Measurements from ENCODE around the gene PTPRK.

Gene PTPRK

DNA sequence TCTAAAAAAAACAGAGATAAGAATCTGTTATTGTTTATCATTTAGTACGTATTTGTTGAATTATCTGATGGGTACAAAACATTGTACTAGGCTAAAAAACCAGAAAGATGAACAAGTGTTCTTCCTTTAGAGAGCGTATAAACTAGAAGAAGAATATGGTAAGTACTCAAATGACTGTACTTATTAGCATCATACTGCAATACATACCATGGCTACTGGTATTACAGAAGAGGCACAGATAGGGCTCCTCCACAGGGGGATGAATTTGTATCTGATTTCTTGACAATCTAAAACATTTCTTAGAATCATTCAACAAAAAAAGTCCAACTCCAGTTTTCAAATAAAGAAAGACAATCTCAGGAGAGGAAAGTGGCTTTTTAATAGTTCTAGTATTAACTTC lies 501.6 kb downstream of the PTPRK start:
- DNase-seq (ENCODE audit: extremely low spot score): no peak
- ChIA-PET CTCF (no interaction called here), POLR2A (no interaction called here)
- TF ChIP-seq, protein P1, sequence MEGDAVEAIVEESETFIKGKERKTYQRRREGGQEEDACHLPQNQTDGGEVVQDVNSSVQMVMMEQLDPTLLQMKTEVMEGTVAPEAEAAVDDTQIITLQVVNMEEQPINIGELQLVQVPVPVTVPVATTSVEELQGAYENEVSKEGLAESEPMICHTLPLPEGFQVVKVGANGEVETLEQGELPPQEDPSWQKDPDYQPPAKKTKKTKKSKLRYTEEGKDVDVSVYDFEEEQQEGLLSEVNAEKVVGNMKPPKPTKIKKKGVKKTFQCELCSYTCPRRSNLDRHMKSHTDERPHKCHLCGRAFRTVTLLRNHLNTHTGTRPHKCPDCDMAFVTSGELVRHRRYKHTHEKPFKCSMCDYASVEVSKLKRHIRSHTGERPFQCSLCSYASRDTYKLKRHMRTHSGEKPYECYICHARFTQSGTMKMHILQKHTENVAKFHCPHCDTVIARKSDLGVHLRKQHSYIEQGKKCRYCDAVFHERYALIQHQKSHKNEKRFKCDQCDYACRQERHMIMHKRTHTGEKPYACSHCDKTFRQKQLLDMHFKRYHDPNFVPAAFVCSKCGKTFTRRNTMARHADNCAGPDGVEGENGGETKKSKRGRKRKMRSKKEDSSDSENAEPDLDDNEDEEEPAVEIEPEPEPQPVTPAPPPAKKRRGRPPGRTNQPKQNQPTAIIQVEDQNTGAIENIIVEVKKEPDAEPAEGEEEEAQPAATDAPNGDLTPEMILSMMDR (IDR thresholded peaks at IDR 0.05; ENCODE audit: control extremely low read depth, extremely low read depth, low read depth, missing control alignments): no peak

DNA sequence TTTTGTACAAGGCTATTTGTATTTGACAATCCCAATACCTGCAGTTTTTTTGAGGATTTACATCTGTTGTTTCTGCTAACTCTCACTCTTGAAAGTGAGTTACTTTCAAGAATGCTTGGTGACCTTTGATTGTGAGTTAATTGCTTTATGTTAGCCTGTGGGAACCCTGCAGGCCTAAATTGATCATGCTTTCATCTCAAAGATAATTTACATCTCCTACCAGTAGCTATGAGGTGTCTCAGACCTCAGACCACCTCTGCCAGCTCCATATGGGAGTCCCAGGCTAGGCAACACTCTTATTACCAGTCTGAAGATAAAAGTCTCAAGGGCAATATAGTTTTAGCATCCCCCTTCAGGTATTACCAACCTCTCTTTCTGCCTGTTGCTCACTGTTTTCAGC lies 503.1 kb downstream of the PTPRK start:
- DNase-seq (ENCODE audit: extremely low spot score): no peak
- POLR2A ChIA-PET: no interaction called here
- CTCF ChIA-PET: interaction anchor here (1.0 to 1.1 kb wide), 2 partner anchors 8 to 12 kb away, joined by 3 read pairs; no protein-coding TSS in a partner anchor
- TF ChIP-seq, protein P1 (IDR thresholded peaks at IDR 0.05; ENCODE audit: control extremely low read depth, extremely low read depth, low read depth, missing control alignments): no peak

DNA sequence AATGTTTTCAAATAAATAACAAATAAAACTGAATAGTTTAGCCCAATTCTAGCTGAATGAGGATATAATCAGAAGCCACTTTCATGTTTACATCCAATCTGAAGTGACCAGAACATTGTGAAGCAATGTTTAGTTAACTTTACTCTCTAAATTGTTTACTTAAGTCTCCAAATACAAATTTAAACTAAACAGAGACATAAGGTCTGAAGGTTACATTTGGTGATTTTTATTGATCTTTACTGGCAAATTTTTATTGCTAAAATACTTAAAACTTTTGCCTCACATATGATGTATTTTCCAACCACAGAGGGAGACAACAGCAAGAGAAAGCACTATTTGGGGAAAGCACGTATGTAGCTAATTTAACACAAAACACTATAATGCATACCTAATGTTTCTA lies 512.7 kb downstream of the PTPRK start:
- DNase-seq (ENCODE audit: extremely low spot score): no peak
- CTCF ChIA-PET: no interaction called here
- TF ChIP-seq, protein P1 (IDR thresholded peaks at IDR 0.05; ENCODE audit: control extremely low read depth, extremely low read depth, low read depth, missing control alignments): no peak
- POLR2A ChIA-PET: no interaction called here

DNA sequence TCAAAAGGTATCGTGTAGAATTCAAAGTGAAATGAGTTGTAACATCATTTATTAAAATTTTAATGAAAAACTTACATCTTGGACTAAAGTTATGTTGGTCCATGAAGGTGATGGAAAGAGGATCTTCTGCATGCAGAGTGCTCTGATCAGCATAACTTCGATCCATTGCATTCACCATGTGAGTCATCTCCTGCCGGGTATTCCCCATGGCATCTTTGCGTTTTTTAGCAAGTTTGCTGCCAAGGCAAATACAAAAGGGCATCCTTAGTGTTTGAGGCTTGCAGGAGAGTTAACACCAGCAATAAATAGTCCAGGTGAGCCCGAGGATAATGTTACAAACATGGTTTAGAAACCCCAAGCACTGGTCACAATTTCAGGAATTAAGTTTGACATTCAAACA lies 515.4 kb downstream of the PTPRK start:
- ChIA-PET CTCF (interaction anchor here (1.2 to 1.6 kb wide), 3 partner anchors 8 to 51 kb away, joined by 3 to 4 read pairs (median 3); no protein-coding TSS in a partner anchor), POLR2A (no interaction called here)
- no peak for DNase-seq (ENCODE audit: extremely low spot score)
- TF ChIP-seq, protein P1 (IDR thresholded peaks at IDR 0.05; ENCODE audit: control extremely low read depth, extremely low read depth, low read depth, missing control alignments): no peak

DNA sequence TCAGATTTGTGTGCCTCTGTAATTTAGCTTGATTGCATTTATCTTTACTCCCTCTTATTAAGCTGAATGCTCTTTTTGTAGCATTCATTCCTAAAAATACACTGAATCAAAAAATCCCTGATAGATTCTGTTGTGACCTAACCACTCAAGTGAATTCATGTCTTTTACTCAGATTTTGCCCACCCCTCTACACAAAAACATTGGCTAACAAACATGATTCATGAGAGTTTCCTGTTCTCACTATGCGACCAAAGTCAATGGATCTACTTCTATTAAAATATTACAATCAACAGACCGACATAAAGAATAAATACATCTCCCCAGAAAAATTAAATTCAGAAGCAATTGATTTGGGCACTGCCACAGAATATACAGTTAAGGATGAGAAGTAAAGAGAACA lies 520.0 kb downstream of the PTPRK start:
- CTCF ChIA-PET: no interaction called here
- TF ChIP-seq, protein P1 (IDR thresholded peaks at IDR 0.05; ENCODE audit: control extremely low read depth, extremely low read depth, low read depth, missing control alignments): no peak

DNA sequence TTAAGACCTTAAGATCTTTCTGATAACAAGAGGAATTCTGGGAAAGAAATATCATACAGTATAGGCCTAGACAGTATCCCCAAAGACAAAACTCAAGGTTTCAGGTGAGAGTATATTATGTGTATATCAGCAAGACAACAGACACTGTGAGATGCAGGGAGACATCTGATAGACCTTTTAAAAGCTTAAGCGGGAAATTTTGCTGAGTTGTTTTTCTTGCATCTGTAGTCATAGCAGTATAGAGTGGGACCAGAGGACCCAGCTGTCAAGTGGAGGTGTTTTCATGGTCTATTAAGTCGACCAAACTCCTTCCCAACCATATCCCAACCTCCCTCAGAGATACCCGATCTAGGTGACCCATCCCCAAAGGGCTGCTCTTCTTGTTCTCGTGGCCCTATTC lies 521.4 kb downstream of the PTPRK start:
- TF ChIP-seq, protein P1 (IDR thresholded peaks at IDR 0.05; ENCODE audit: control extremely low read depth, extremely low read depth, low read depth, missing control alignments): no peak
- no peak for DNase-seq (ENCODE audit: extremely low spot score)
- ChIA-PET POLR2A (no interaction called here), CTCF (no interaction called here)

More for the DNA sequence above, 520.0 kb downstream of the PTPRK start:
- POLR2A ChIA-PET: no interaction called here
- DNase-seq (ENCODE audit: extremely low spot score): no peak

Measured in GM10248 (cell line).